GM23248 (cell line): Measurements from ENCODE around the gene DUSP28.

Source experiments
- EZH2 ChIP-seq: fragments of 200-600 bp; sonication (generic); IDR thresholded peaks from 2 replicates; pipeline ENCODE4 v1.6.1; 2018; ENCODE audit warnings: antibody characterized with exemption, mild to moderate bottlenecking; ENCODE audit not compliant: insufficient read depth, poor library complexity, severe bottlenecking
- EZH2phosphoT487 ChIP-seq: fragments of 200-600 bp; sonication (generic); IDR thresholded peaks from 2 replicates; pipeline ENCODE4 v1.6.1; 2018; ENCODE audit warnings: antibody characterized with exemption, moderate library complexity, mild to moderate bottlenecking, low read depth; ENCODE audit not compliant: insufficient read depth

- no peak for TF ChIP-seq EZH2
- no peak for TF ChIP-seq EZH2phosphoT487
Measured at GRCh38 chr2:240570531-240571313, 10.6 kb downstream of the DUSP28 start.
